Measurements from ENCODE around the gene AUTS2.
A peak's percentile ranks its signal among the peaks of the same experiment; 100 is the strongest.

AUTS2 gene

GRCh38 chr7:70268179-70268578 lies 669.9 kb downstream of the AUTS2 start:
- POLR2A ChIA-PET = no interaction called here
- CTCF ChIA-PET = no interaction called here
- H3K36me3 ChIP-seq (ENCODE audit: control insufficient read depth in 2 of 2, insufficient read depth in 1 of 2, low read length in 2 of 2) = no peaks in the 10 kb centered on the region

GRCh38 chr7:70270149-70270548 lies 671.9 kb downstream of the AUTS2 start:
- no peaks in the 10 kb centered on the region for H3K4me1 ChIP-seq (ENCODE audit: control insufficient read depth, insufficient read depth, low read length)
- no peaks in the 10 kb centered on the region for H3K9me3 ChIP-seq (ENCODE audit: control insufficient read depth, insufficient read depth, low read depth, low read length)
- POLR2A ChIA-PET = no interaction called here
- no peak for TF ChIP-seq ZNF777 (tag by site-specific recombination; IDR thresholded peaks at IDR 0.05; ENCODE audit: borderline replicate concordance)
- no peak for TF ChIP-seq FEZF1 (tag by site-specific recombination; IDR thresholded peaks at IDR 0.05)
- TF ChIP-seq TSHZ1 (tag by site-specific recombination; IDR thresholded peaks at IDR 0.05; ENCODE audit: borderline replicate concordance) = no peak
- no peak for TF ChIP-seq ZNF184 (tag by site-specific recombination; IDR thresholded peaks at IDR 0.05)
- no peak for TF ChIP-seq ZNF843 (tag by site-specific recombination; IDR thresholded peaks at IDR 0.05)
- TF ChIP-seq ZFP41 (tag by site-specific recombination; IDR thresholded peaks at IDR 0.05; ENCODE audit: borderline replicate concordance) = no peak
- TF ChIP-seq ZNF530 (tag by site-specific recombination; IDR thresholded peaks at IDR 0.05; ENCODE audit: low read depth) = no peak
- peak; percentile 93 for TF ChIP-seq ZFP3 (tag by site-specific recombination; IDR thresholded peaks at IDR 0.05; ENCODE audit: low read depth)
- H3K36me3 ChIP-seq (ENCODE audit: control insufficient read depth in 2 of 2, insufficient read depth in 1 of 2, low read length in 2 of 2) = no peaks in the 10 kb centered on the region
- H3K27ac ChIP-seq (ENCODE audit: extremely low read depth, low read depth, low read length) = no peak overlapping the region
- CTCF ChIA-PET = interaction anchor here (0.6 kb wide), 1 partner anchor 10 kb away, joined by 3 read pairs; no protein-coding TSS in a partner anchor
- H3K4me3 ChIP-seq (ENCODE audit: low read depth, low read length) = no peak overlapping the region

More at GRCh38 chr7:70268179-70268578, 669.9 kb downstream of the AUTS2 start:
- H3K9me3 ChIP-seq (ENCODE audit: control insufficient read depth, insufficient read depth, low read depth, low read length) = no peaks in the 10 kb centered on the region
- H3K4me1 ChIP-seq (ENCODE audit: control insufficient read depth, insufficient read depth, low read length) = no peaks in the 10 kb centered on the region
- H3K27ac ChIP-seq (ENCODE audit: extremely low read depth, low read depth, low read length) = no peak overlapping the region
- no peak for TF ChIP-seq HOXA7 (CRISPR knock-in tag; IDR thresholded peaks at IDR 0.05; ENCODE audit: borderline replicate concordance)
- TF ChIP-seq TCF7L2 (IDR thresholded peaks at IDR 0.05; ENCODE audit: borderline replicate concordance, low read depth, low read length) = no peak
- TF ChIP-seq ZNF514 (tag by site-specific recombination; IDR thresholded peaks at IDR 0.05) = no peak
- TF ChIP-seq YY1 (tag by site-specific recombination; IDR thresholded peaks at IDR 0.05) = no peak
- no peak for TF ChIP-seq SP7 (tag by site-specific recombination; IDR thresholded peaks at IDR 0.05)
- no peak for TF ChIP-seq ZNF639 (tag by site-specific recombination; IDR thresholded peaks at IDR 0.05)
- TF ChIP-seq ZBTB26 (tag by site-specific recombination; optimal IDR thresholded peaks at IDR 0.05) = no peak
- no peak for TF ChIP-seq ZIC2 (tag by site-specific recombination; IDR thresholded peaks at IDR 0.05)
- no peak overlapping the region for H3K4me3 ChIP-seq (ENCODE audit: low read depth, low read length)

GRCh38 chr7:70271617-70272081 lies 673.4 kb downstream of the AUTS2 start:
- Histone ChIP-seq H3K4me3 (ENCODE audit: low read depth, low read length) (no peak overlapping the region), H3K36me3 (ENCODE audit: control insufficient read depth in 2 of 2, insufficient read depth in 1 of 2, low read length in 2 of 2) (no peaks in the 10 kb centered on the region), H3K4me1 (ENCODE audit: control insufficient read depth, insufficient read depth, low read length) (no peaks in the 10 kb centered on the region), H3K27ac (ENCODE audit: extremely low read depth, low read depth, low read length) (no peak overlapping the region), H3K9me3 (ENCODE audit: control insufficient read depth, insufficient read depth, low read depth, low read length) (no peaks in the 10 kb centered on the region)
- CTCF ChIA-PET = no interaction called here
- POLR2A ChIA-PET = no interaction called here
- no peak for TF ChIP-seq ZNF776 (tag by site-specific recombination; IDR thresholded peaks at IDR 0.05; ENCODE audit: borderline replicate concordance)
- TF ChIP-seq ZNF660 (tag by site-specific recombination; IDR thresholded peaks at IDR 0.05) = 0 out of 2 replicates have a peak, but pooled peaks have one; percentile 13
- no peak for TF ChIP-seq ZNF571 (tag by site-specific recombination; IDR thresholded peaks at IDR 0.05)
- no peak for TF ChIP-seq HOXA7 (CRISPR knock-in tag; IDR thresholded peaks at IDR 0.05; ENCODE audit: borderline replicate concordance)
- no peak for TF ChIP-seq YY1 (tag by site-specific recombination; IDR thresholded peaks at IDR 0.05)
- TF ChIP-seq MZF1 (tag by site-specific recombination; IDR thresholded peaks at IDR 0.05; ENCODE audit: borderline replicate concordance) = peak; percentile 46; the same call in 1 of the 2 replicates
- no peak for TF ChIP-seq ZNF473 (tag by site-specific recombination; IDR thresholded peaks at IDR 0.05)
- TF ChIP-seq ZNF26 (tag by site-specific recombination; IDR thresholded peaks at IDR 0.05) = no peak
- TF ChIP-seq PATZ1 (tag by site-specific recombination; IDR thresholded peaks at IDR 0.05) = peak; percentile 54; the same call in 1 of the 2 replicates
